ENCODE data around the gene ORAI2. TPM values are rescaled to one million over a fixed set of nuclear protein-coding genes. Genes with fewer than 3 reads are reported as not detected.

ORAI2 gene
- total and polyA plus RNA-seq, 9 donors = 3.2 to 18.9 (median 15.6) TPM

DNA sequence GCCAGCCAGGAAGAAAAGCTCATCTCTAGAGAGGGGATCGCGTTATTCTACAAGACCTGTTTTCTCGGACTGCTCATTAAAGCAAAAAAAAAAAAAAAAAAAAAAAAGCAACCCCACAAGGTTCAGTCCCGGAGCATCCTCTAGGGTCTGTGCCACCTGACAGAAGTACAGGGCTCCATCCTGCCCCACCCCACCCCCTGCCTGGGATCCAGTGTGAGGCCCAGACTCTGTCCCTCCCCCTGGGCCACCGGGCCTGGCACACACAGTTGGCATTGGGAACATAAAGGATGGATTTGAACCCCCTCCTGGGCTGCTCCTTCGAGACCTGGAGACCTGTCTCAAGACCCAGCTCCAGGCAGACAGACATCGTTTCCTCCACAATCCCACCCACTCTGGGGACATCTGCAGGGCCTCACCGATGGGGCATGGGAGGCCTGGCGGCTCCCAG, 688 bp downstream of the ORAI2 start:
- Histone ChIP-seq H3K27ac (peak overlapping the region in 1 of 2 donors; percentile 8), H3K4me1 (ENCODE audit: insufficient read depth) (peaks cover 5% of the 10 kb centered on the region), H3K36me3 (no peaks in the 10 kb centered on the region), H3K27me3 (no peaks in the 10 kb centered on the region), H3K4me3 (peak overlapping the region; percentile 78), H3K9me3 (no peaks in the 10 kb centered on the region)
- TF ChIP-seq, protein P1, sequence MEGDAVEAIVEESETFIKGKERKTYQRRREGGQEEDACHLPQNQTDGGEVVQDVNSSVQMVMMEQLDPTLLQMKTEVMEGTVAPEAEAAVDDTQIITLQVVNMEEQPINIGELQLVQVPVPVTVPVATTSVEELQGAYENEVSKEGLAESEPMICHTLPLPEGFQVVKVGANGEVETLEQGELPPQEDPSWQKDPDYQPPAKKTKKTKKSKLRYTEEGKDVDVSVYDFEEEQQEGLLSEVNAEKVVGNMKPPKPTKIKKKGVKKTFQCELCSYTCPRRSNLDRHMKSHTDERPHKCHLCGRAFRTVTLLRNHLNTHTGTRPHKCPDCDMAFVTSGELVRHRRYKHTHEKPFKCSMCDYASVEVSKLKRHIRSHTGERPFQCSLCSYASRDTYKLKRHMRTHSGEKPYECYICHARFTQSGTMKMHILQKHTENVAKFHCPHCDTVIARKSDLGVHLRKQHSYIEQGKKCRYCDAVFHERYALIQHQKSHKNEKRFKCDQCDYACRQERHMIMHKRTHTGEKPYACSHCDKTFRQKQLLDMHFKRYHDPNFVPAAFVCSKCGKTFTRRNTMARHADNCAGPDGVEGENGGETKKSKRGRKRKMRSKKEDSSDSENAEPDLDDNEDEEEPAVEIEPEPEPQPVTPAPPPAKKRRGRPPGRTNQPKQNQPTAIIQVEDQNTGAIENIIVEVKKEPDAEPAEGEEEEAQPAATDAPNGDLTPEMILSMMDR (IDR thresholded peaks at IDR 0.05) = no peak
- TF ChIP-seq EP300 (IDR thresholded peaks at IDR 0.05) (no peak), POLR2A (IDR thresholded peaks at IDR 0.05) (no peak)
- 28 to 35% (median 32%) methylated on average over 9 of the region's 9 CpGs for WGBS, 3 donors
- DNase-seq = peak in 3 of 5 donors; percentile 33 to 51 (median 47)
- intact Hi-C loops (cut with DNase I) = no loop called here

DNA sequence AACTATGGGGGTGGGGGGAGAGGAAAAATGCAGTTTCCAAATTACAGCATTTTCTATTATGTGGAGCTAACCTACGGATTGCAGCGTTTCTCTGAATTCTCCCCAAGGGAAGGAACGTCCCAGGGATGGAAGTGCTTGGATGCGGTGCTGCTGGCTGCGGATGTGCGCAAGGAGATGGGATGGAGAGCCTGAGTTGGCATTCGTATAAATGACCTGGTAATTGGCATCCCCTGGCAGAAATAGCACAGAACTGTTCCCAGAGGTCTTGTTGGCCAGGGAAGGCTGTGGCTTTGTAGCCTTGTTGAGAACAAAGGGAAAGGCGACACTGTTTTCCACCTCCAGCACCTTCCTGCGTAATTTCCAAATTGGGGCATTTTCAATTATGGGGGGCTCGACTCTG, 2.7 kb downstream of the ORAI2 start:
- Histone ChIP-seq H3K9me3 (no peaks in the 10 kb centered on the region), H3K36me3 (no peaks in the 10 kb centered on the region), H3K27ac (no peak overlapping the region), H3K4me1 (ENCODE audit: insufficient read depth) (peaks cover 5% of the 10 kb centered on the region), H3K4me3 (no peak overlapping the region), H3K27me3 (no peaks in the 10 kb centered on the region)
- WGBS, 3 donors = 92 to 94% (median 92%) methylated on average over 10 of the region's 10 CpGs
- TF ChIP-seq POLR2A (IDR thresholded peaks at IDR 0.05) = no peak
- TF ChIP-seq EP300 (IDR thresholded peaks at IDR 0.05) = no peak
- TF ChIP-seq, protein P1 (IDR thresholded peaks at IDR 0.05) = no peak
- no peak for DNase-seq
- intact Hi-C loops (cut with DNase I) = no loop called here

DNA sequence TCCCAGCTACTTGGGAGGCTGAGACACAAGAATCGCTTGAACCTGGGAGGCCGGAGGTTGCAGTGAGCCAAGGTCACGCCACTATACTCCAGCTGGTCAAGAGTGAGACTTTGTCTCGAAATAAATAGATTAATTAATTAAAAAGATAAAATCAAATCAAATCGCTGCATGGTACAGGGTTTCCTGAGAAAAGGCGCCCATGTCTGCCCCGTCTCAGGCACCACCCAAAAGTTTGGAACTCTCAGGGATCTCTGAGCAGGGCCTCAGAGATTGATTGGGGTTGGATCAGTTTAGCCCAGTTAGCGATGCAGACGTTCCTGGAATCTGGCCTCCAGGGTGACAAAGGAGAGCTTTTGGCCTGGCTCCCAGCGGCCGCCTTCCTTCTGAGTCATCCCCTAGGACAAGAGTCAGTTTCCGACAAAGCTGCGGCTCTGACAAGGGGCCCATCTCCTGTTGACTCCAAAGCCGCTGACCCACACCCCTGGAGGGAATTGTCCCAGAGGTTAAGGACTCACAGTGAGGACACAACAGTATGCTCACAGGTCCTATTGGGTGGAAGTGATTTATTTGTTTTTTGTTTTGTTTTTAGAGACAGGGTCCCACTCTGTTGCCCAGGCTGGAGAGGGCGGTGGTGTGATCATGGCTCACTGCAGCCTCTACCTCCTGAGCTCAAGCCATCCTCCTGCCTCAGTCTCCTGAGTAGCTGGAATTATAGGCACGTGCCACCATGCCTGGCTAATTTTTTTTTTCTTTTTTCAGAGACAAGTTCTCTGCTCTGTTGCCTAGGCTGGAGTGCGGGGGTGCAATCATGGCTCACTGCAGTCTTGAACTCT, 6.8 kb downstream of the ORAI2 start:
- no peaks in the 10 kb centered on the region for H3K9me3 ChIP-seq
- no peak overlapping the region for H3K4me3 ChIP-seq
- intact Hi-C loops (cut with DNase I) = no loop called here
- H3K27me3 ChIP-seq = no peaks in the 10 kb centered on the region
- no peaks in the 10 kb centered on the region for H3K36me3 ChIP-seq
- H3K27ac ChIP-seq = no peak overlapping the region
- H3K4me1 ChIP-seq (ENCODE audit: insufficient read depth) = no peaks in the 10 kb centered on the region
- no peak for TF ChIP-seq EP300 (IDR thresholded peaks at IDR 0.05)
- no peak for TF ChIP-seq POLR2A (IDR thresholded peaks at IDR 0.05)
- TF ChIP-seq, protein P1 (IDR thresholded peaks at IDR 0.05) = no peak
- WGBS, 3 donors = 75 to 86% (median 84%) methylated on average over 17 of the region's 17 CpGs
- DNase-seq = no peak

DNA sequence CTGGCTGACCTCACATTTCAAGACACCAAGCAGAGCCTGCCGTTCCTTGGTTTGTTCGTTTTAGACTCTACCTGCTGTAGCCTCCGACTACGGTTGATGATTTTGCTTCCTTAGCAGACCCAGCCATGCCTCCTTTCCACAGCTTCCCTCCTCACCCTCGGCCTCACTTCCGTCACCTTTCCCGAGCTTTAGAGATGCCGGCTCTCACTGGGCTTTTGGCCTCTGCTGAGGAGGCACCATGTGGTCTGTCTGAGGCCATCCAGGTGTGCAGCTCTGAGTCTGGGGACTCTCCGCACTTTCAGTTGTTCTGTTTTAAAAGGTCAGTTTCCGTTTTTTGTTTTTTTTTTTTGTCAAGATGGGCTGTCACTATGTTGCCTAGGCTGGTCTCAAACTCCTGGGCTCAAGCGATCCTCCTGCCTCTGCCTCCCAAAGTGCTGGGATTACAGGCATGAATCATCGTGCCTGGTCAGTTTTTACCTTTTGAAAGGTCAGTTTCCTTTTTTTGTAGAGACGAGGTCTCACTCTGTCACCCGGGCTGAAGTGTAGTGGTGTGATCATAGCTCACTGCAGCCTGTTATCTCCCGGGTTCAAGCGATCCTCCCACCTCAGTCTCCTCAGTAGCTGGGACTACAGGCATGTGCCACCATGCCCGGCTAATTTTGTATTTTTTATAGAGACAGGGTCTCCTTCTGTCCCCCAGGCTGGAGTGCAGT, 11.7 kb downstream of the ORAI2 start:
- 89 to 91% (median 89%) methylated on average over 17 of the region's 17 CpGs for WGBS, 3 donors
- H3K27me3 ChIP-seq = no peaks in the 10 kb centered on the region
- H3K36me3 ChIP-seq = no peaks in the 10 kb centered on the region
- no peak overlapping the region for H3K4me3 ChIP-seq
- TF ChIP-seq EP300 (IDR thresholded peaks at IDR 0.05) (no peak), POLR2A (IDR thresholded peaks at IDR 0.05) (no peak)
- TF ChIP-seq, protein P1 (IDR thresholded peaks at IDR 0.05) = no peak
- H3K4me1 ChIP-seq (ENCODE audit: insufficient read depth) = no peaks in the 10 kb centered on the region
- H3K9me3 ChIP-seq = no peaks in the 10 kb centered on the region
- no peak for DNase-seq
- intact Hi-C loops (cut with DNase I) = no loop called here
- peak overlapping the region in 1 of 2 donors; percentile 11 for H3K27ac ChIP-seq
